ENCODE measurements around the gene GPC2. TPM values are rescaled to one million over a fixed set of nuclear protein-coding genes. Genes with fewer than 3 reads are reported as not detected.
A peak's percentile ranks its signal among the peaks of the same experiment; 100 is the strongest.

Gene GPC2
- total RNA-seq, 4 donors from 2014 or later: 0.39 to 3.4 (median 2.0) TPM

DNA sequence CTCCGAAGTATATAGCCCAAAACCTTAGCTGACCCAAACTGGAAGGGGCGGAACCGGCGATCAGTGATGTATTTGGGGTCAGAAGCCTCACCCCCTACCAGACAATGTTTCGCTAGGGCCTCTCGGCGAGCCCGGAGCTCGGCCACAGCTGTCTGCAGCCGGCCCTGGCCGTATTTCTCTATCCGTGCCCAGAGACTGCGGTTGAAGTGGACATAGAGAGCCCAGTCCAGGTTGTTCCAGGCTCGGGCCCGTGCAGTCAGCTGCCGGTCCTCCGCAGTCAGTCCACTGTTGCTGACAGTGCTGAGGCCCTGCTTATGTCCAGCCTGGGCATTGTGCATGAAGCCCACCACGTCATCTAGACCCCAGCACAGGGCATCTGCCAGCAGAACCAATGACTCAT lies 17.1 kb downstream of the GPC2 start:
- WGBS, 2 donors (ENCODE audit: low coverage in 1 of 2): 100% methylated on average over 2 of the region's 18 CpGs; no CpG with 5 or more reads in 1 of the 2 donors
- Histone ChIP-seq H3K4me1 (peaks cover 0 to 28% (median 14%) of the 10 kb centered on the region in 3 donors), H3K9me3 (no peaks in the 10 kb centered on the region), H3K27ac (no peak overlapping the region), H3K36me3 (peaks cover 0 to 22% of the 10 kb centered on the region in 2 donors), H3K4me3 (no peak overlapping the region), H3K27me3 (no peaks in the 10 kb centered on the region)
- ATAC-seq: no peak
- TF ChIP-seq EP300 (IDR thresholded peaks at IDR 0.05) (no peak), POLR2AphosphoS5 (IDR thresholded peaks at IDR 0.05) (no peak), POLR2A (IDR thresholded peaks at IDR 0.05) (no peak)
- TF ChIP-seq, protein P1, sequence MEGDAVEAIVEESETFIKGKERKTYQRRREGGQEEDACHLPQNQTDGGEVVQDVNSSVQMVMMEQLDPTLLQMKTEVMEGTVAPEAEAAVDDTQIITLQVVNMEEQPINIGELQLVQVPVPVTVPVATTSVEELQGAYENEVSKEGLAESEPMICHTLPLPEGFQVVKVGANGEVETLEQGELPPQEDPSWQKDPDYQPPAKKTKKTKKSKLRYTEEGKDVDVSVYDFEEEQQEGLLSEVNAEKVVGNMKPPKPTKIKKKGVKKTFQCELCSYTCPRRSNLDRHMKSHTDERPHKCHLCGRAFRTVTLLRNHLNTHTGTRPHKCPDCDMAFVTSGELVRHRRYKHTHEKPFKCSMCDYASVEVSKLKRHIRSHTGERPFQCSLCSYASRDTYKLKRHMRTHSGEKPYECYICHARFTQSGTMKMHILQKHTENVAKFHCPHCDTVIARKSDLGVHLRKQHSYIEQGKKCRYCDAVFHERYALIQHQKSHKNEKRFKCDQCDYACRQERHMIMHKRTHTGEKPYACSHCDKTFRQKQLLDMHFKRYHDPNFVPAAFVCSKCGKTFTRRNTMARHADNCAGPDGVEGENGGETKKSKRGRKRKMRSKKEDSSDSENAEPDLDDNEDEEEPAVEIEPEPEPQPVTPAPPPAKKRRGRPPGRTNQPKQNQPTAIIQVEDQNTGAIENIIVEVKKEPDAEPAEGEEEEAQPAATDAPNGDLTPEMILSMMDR (IDR thresholded peaks at IDR 0.05): no peak

GRCh38 chr7:100159099-100159623 lies 18.0 kb downstream of the GPC2 start:
- TF ChIP-seq POLR2AphosphoS5 (IDR thresholded peaks at IDR 0.05) (no peak), POLR2A (IDR thresholded peaks at IDR 0.05) (no peak), EP300 (IDR thresholded peaks at IDR 0.05) (no peak)
- TF ChIP-seq, protein P1 (IDR thresholded peaks at IDR 0.05): no peak
- Histone ChIP-seq H3K27ac (peak overlapping the region in 3 of 4 donors; percentile 84 to 89 (median 85)), H3K4me3 (peak overlapping the region; percentile 55 to 81), H3K27me3 (no peaks in the 10 kb centered on the region), H3K36me3 (peaks cover 0 to 31% of the 10 kb centered on the region in 2 donors), H3K4me1 (peaks cover 0 to 36% (median 14%) of the 10 kb centered on the region in 3 donors), H3K9me3 (no peaks in the 10 kb centered on the region)
- 28 to 60% methylated on average over 3 to 7 of the region's 7 CpGs for WGBS, 2 donors (ENCODE audit: low coverage in 1 of 2)
- no peak for ATAC-seq

DNA sequence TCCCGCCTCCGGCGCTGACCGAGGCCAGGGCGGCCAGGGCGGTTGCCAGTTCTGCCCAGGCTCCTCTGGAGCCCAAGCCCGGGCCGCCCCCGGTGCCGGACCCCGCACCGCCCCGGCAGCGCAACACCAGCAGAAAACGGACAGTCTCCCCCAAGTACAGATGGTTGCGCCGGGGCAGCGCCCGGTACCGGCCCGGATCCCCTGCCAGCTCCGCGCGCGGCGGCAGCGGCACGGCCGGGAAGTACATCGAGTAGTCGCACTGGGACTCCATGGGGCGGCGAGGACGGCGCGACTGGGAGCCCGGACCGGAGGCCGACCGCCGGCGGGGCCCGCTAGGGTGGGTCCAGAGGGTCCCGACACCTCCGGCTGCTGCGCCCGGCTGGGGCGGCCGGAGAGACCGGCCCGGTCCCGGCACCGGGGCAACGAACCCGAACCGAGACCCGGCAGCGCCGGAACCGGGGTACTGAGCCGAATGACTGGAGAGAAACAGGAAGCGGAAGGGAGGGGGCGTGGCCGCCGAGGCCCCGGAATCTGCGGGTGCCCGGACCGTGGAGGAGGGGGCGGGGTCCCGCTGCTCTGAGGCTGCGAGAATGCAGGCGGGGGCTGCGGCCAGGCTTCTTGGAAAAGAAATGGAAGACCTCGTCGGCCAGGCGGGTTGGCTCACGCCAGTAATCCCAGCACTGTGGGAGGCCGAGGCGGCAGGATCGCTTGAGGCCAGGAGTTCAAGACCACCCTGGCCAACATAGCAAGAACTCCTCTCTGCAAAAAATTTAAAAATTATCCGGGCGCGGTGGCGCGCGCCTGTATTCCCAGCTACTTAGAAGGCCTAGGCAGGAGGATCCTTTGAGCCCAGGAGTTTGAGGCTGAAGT lies 18.7 kb downstream of the GPC2 start, which contains the start of gene TRAPPC14:
TSS of gene TRAPPC14 (minus strand) at position 495 of the 870 bp plus-strand sequence. CDS start at position 271, 224 bp downstream.
- H3K27ac ChIP-seq: peak within 1 kb of the TSS; percentile 21 to 89 (median 84)
- TF ChIP-seq POLR2A (IDR thresholded peaks at IDR 0.05) (peak; percentile 30 to 43), EP300 (IDR thresholded peaks at IDR 0.05) (no peak), POLR2AphosphoS5 (IDR thresholded peaks at IDR 0.05) (peak; percentile 60)
- TF ChIP-seq, protein P1 (IDR thresholded peaks at IDR 0.05): peak in 2 of 4 experiments; percentile 6 to 16
- peak within 1 kb of the TSS; percentile 55 to 81 for H3K4me3 ChIP-seq
- peaks cover 0 to 37% (median 14%) of the 10 kb centered on the region in 3 donors for H3K4me1 ChIP-seq
- peaks cover 0 to 38% of the 10 kb centered on the region in 2 donors for H3K36me3 ChIP-seq
- H3K9me3 ChIP-seq: no peaks in the 10 kb centered on the region
- 5 to 20% methylated on average over 1 to 15 of the region's 87 CpGs for whole genome bisulfite sequencing, 2 donors (ENCODE audit: low coverage in 1 of 2)
- peak; percentile 92 for ATAC-seq
- H3K27me3 ChIP-seq: no peaks in the 10 kb centered on the region

GRCh38 chr7:100157334-100158228 lies 19.6 kb downstream of the GPC2 start:
- TF ChIP-seq POLR2A (IDR thresholded peaks at IDR 0.05) (no peak), POLR2AphosphoS5 (IDR thresholded peaks at IDR 0.05) (peak; percentile 6)

DNA sequence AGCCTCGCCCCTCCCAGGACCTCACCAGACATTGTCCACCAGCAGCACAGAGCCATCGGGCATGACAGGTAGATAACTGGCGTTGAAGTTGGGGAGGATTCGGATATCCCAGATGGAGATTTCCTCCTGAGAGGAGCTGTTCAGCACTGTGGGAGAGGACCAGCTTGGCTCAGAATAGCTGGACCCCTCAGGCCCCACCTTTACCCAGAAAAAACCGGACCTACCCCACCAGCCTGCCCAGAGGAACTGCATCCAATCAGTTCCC lies 20.2 kb downstream of the GPC2 start:
- ATAC-seq: no peak
- Histone ChIP-seq H3K36me3 (peaks cover 0 to 50% of the 10 kb centered on the region in 2 donors), H3K4me3 (no peak overlapping the region), H3K9me3 (no peaks in the 10 kb centered on the region), H3K27me3 (no peaks in the 10 kb centered on the region), H3K27ac (peak overlapping the region in 3 of 4 donors; percentile 84 to 89 (median 85)), H3K4me1 (peaks cover 0 to 40% (median 14%) of the 10 kb centered on the region in 3 donors)
- TF ChIP-seq POLR2A (IDR thresholded peaks at IDR 0.05) (no peak), EP300 (IDR thresholded peaks at IDR 0.05) (no peak), POLR2AphosphoS5 (IDR thresholded peaks at IDR 0.05) (no peak)
- TF ChIP-seq, protein P1 (IDR thresholded peaks at IDR 0.05): no peak
- WGBS, 2 donors (ENCODE audit: low coverage in 1 of 2): no CpG with 5 or more reads among the region's 5 CpGs

More at GRCh38 chr7:100157334-100158228, 19.6 kb downstream of the GPC2 start:
- peak overlapping the region; percentile 21 to 89 (median 84) for H3K27ac ChIP-seq
- peak overlapping the region; percentile 55 to 81 for H3K4me3 ChIP-seq
- ATAC-seq: peak; percentile 46
- no peaks in the 10 kb centered on the region for H3K27me3 ChIP-seq
- H3K4me1 ChIP-seq: peaks cover 0 to 37% (median 14%) of the 10 kb centered on the region in 3 donors
- peaks cover 0 to 47% of the 10 kb centered on the region in 2 donors for H3K36me3 ChIP-seq
- 3 to 5% methylated on average over 4 to 16 of the region's 32 CpGs for WGBS, 2 donors (ENCODE audit: low coverage in 1 of 2)
- no peaks in the 10 kb centered on the region for H3K9me3 ChIP-seq

Data from gastroesophageal sphincter (tissue), 4 donors.